NCI-H1694 treated with DMSO at 0.1 percent for 48 hours (cell line): Measurements from ENCODE around the gene ARHGEF9.

ENCODE experiments used
- DNase-seq: peaks from one replicate; lab custom pipeline; 2025; lab: John Stamatoyannopoulos, UW

The ARHGEF9 gene

GRCh38 chrX:63746278-63746677, 38.7 kb downstream of the ARHGEF9 start:
- no peak for DNase-seq

GRCh38 chrX:63744850-63745394, 40.1 kb downstream of the ARHGEF9 start:
- DNase-seq = no peak

- no peak for DNase-seq
These were observed 41.4 kb downstream of the ARHGEF9 start for GRCh38 chrX:63743596-63743995.

- DNase-seq = no peak
These were observed 44.6 kb downstream of the ARHGEF9 start for GRCh38 chrX:63740382-63740781.

GRCh38 chrX:63739885-63740284, 45.1 kb downstream of the ARHGEF9 start:
- DNase-seq = no peak

GRCh38 chrX:63738696-63739095, 46.3 kb downstream of the ARHGEF9 start:
- DNase-seq = no peak

GRCh38 chrX:63737131-63737921, 47.7 kb downstream of the ARHGEF9 start:
- DNase-seq = no peak

- no peak for DNase-seq
These were observed 49.1 kb downstream of the ARHGEF9 start for GRCh38 chrX:63735882-63736281.

GRCh38 chrX:63720293-63720692, 64.7 kb downstream of the ARHGEF9 start:
- no peak for DNase-seq

GRCh38 chrX:63719633-63720032, 65.4 kb downstream of the ARHGEF9 start:
- no peak for DNase-seq

- no peak for DNase-seq
These were observed 66.9 kb downstream of the ARHGEF9 start for GRCh38 chrX:63718010-63718694.

GRCh38 chrX:63713526-63713925, 71.5 kb downstream of the ARHGEF9 start:
- DNase-seq = no peak

- DNase-seq = no peak
These were observed 76.2 kb downstream of the ARHGEF9 start for GRCh38 chrX:63708801-63709200.

GRCh38 chrX:63702556-63702955, 82.5 kb downstream of the ARHGEF9 start:
- DNase-seq = no peak

GRCh38 chrX:63686878-63687714, 97.9 kb downstream of the ARHGEF9 start:
- peak; percentile 5 for DNase-seq

- DNase-seq = no peak
These were observed 104.6 kb downstream of the ARHGEF9 start for GRCh38 chrX:63680423-63680822.

GRCh38 chrX:63679432-63679831, 105.6 kb downstream of the ARHGEF9 start:
- DNase-seq = no peak

- no peak for DNase-seq
These were observed 109.3 kb downstream of the ARHGEF9 start for GRCh38 chrX:63675716-63676115.

GRCh38 chrX:63673896-63674295, 111.1 kb downstream of the ARHGEF9 start:
- DNase-seq = no peak

GRCh38 chrX:63664741-63665140, 120.3 kb downstream of the ARHGEF9 start:
- no peak for DNase-seq

- DNase-seq = no peak
These were observed 120.9 kb downstream of the ARHGEF9 start for GRCh38 chrX:63664083-63664482.

GRCh38 chrX:63661676-63662075, 123.3 kb downstream of the ARHGEF9 start:
- DNase-seq = no peak
